Measurements from ENCODE around the gene UBN1. TPM values are rescaled to one million over a fixed set of nuclear protein-coding genes. Genes with fewer than 3 reads are reported as not detected.

UBN1 gene
- total and polyA plus RNA-seq, 2 donors (not counting 3 experiments of a cell fraction or from before 2014, with no cell fraction given), result 26.0 to 44.8 TPM

DNA sequence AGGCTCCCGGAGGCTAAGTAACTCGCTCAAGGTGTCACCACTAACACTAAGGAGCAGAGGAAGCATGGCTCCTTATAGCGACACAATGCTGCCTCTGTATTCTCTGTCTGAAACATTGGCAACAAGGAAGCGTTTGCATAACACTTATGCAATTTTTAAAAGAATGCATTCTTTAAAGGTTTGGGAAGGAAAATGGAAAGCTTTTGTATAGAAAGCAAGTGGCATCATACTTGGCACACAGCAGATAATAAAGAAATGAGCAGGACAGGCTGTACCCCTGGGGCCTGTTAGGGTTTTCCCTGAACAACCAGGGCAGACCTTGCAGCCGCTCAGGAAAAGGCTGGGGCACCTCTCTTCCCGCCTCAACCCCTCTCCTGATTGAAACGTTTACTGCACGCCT lies 52.8 kb downstream of the UBN1 start:
- no peaks in the 10 kb centered on the region for H3K9me1 ChIP-seq (replicated peaks; ENCODE audit: control insufficient read depth, extremely low read depth, insufficient read depth, low read length)
- ChIA-PET CTCF (interaction anchor here (1.2 kb wide), 1 partner anchor 12 kb away, joined by 3 read pairs; no protein-coding TSS in a partner anchor), POLR2A (no interaction called here)
- H3K79me2 ChIP-seq (ENCODE audit: control insufficient read depth, insufficient read depth, low read length), result no peaks in the 10 kb centered on the region
- dilution Hi-C loops (cut with MboI; ENCODE audit: extremely low pct_ligation_motif_present, low sequenced_read_pairs), result no loop called here
- FAIRE-seq (no peak), DNase-seq (ENCODE audit: low read depth, low spot score) (no peak)
- H2AFZ ChIP-seq (ENCODE audit: low read depth, low read length), result no peak overlapping the region
- no peaks in the 10 kb centered on the region for H4K20me1 ChIP-seq (replicated peaks; ENCODE audit: control insufficient read depth, extremely low read depth, insufficient read depth, low read length)
- no peaks in the 10 kb centered on the region for H3K4me1 ChIP-seq (ENCODE audit: control insufficient read depth, extremely low read depth, insufficient read depth, low read length)
- H3K4me2 ChIP-seq (ENCODE audit: insufficient read depth, low read length), result no peak overlapping the region
- intact Hi-C loops (cut with micrococcal nuclease), result no loop called here
- no peak overlapping the region for H3K4me3 ChIP-seq (replicated peaks in 1 of 3; ENCODE audit: insufficient read depth in 1 of 3, low read depth in 1 of 3, low read length in 3 of 3)
- no peak overlapping the region for H3K27ac ChIP-seq (ENCODE audit: insufficient read depth, low read depth, low read length)
- H3K36me3 ChIP-seq (ENCODE audit: control insufficient read depth in 2 of 2, extremely low read depth in 1 of 2, insufficient read depth in 2 of 2, low read length in 2 of 2), result no peaks in the 10 kb centered on the region
- TF ChIP-seq, protein P1, sequence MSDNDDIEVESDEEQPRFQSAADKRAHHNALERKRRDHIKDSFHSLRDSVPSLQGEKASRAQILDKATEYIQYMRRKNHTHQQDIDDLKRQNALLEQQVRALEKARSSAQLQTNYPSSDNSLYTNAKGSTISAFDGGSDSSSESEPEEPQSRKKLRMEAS (IDR thresholded peaks at IDR 0.05; ENCODE audit: insufficient read depth, insufficient read length), result no peak
- TF ChIP-seq EZH2 (IDR thresholded peaks at IDR 0.05; ENCODE audit: borderline replicate concordance, low read depth, low read length, severe bottlenecking) (no peak), GATA2 (IDR thresholded peaks at IDR 0.05; ENCODE audit: insufficient read depth, insufficient read length, low read depth, low read length) (no peak), MYC (IDR thresholded peaks at IDR 0.05; ENCODE audit: low read depth, low read length) (no peak), POLR2AphosphoS5 (IDR thresholded peaks at IDR 0.05; ENCODE audit: insufficient read depth, low read depth, low read length) (no peak), FOS (IDR thresholded peaks at IDR 0.05; ENCODE audit: borderline replicate concordance, insufficient read depth, low read length) (no peak), POLR2A (IDR thresholded peaks at IDR 0.05; ENCODE audit: low read depth, low read length) (no peak), JUN (IDR thresholded peaks at IDR 0.05; ENCODE audit: borderline replicate concordance, insufficient read depth, insufficient read length, low read depth) (no peak)
- TF ChIP-seq, protein P2, sequence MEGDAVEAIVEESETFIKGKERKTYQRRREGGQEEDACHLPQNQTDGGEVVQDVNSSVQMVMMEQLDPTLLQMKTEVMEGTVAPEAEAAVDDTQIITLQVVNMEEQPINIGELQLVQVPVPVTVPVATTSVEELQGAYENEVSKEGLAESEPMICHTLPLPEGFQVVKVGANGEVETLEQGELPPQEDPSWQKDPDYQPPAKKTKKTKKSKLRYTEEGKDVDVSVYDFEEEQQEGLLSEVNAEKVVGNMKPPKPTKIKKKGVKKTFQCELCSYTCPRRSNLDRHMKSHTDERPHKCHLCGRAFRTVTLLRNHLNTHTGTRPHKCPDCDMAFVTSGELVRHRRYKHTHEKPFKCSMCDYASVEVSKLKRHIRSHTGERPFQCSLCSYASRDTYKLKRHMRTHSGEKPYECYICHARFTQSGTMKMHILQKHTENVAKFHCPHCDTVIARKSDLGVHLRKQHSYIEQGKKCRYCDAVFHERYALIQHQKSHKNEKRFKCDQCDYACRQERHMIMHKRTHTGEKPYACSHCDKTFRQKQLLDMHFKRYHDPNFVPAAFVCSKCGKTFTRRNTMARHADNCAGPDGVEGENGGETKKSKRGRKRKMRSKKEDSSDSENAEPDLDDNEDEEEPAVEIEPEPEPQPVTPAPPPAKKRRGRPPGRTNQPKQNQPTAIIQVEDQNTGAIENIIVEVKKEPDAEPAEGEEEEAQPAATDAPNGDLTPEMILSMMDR (IDR thresholded peaks at IDR 0.05; ENCODE audit: extremely low read depth in 1 of 2, insufficient read depth in 1 of 2, low read depth in 1 of 2, low read length in 2 of 2), result no peak
- no peaks in the 10 kb centered on the region for H3K9me3 ChIP-seq (replicated peaks; ENCODE audit: control insufficient read depth, insufficient read depth, low read length)
- no peak overlapping the region for H3K9ac ChIP-seq (replicated peaks; ENCODE audit: extremely low read depth, insufficient read depth, low read length)
- no peaks in the 10 kb centered on the region for H3K27me3 ChIP-seq (ENCODE audit: control insufficient read depth in 2 of 2, insufficient read depth in 2 of 2, low read length in 2 of 2)
- BruUV-seq (replicated peaks), result no TSS peak

Measured in endothelial cell of umbilical vein (primary cell).